ENCODE results near the gene PCSK2. TPM values are rescaled to one million over a fixed set of nuclear protein-coding genes. Genes with fewer than 3 reads are reported as not detected.

The PCSK2 gene
- polyA plus RNA-seq, 1 donor = 2.8 TPM

DNA sequence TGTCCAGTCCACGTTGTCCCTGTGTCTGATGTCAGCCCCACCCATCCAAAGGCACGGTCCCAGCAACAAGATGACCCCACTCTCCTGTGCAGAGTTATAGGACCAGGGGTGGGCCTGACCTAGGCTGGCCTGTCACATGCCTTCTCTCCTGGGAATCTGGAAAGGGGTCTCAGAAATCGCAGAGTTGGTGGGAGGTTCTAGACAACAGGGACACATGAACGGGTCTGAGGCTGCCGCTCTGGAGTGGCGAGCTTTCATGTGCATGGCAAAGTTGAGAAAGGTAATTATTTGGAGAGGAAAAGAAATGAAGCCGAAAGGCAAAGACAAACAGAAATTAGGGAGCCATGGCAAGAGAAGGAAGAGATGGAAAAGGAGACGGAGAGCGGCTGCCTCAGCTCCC lies 274.9 kb downstream of the PCSK2 start:
- Histone ChIP-seq H3K27ac (ENCODE audit: low read length) (no peak overlapping the region), H3K36me3 (ENCODE audit: control insufficient read depth, insufficient read depth, low read length) (no peaks in the 10 kb centered on the region), H3K27me3 (ENCODE audit: control insufficient read depth, insufficient read depth, low read length) (no peaks in the 10 kb centered on the region), H3K9me3 (ENCODE audit: control insufficient read depth, low read depth, low read length) (no peaks in the 10 kb centered on the region), H3K4me1 (ENCODE audit: control insufficient read depth, insufficient read depth, low read length) (peaks cover 4% of the 10 kb centered on the region), H3K4me3 (ENCODE audit: low read length) (no peak overlapping the region)
- 88% methylated on average over 4 of the region's 9 CpGs for WGBS (ENCODE audit: insufficient coverage, low lambda C conversion rate)
- DNase-seq = no peak

DNA sequence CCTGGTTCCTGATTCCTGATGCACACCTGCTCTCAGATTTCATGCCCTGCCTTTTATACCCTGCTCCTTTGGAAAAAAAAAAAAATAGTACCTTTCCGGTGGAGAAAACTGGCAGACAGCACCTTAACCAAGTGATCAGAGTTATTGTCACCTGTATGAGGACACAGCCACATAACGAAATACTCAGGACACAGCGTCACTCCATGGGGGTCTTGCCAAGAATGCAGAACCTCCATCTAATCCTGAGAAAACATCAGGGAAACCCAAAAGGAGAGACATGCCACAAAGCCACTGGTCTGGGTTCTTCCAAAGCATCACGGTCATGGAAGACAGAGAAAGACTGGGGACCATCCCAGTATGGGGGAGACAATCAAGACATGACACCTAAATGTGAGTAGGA lies 275.3 kb downstream of the PCSK2 start:
- Histone ChIP-seq H3K27me3 (ENCODE audit: control insufficient read depth, insufficient read depth, low read length) (no peaks in the 10 kb centered on the region), H3K36me3 (ENCODE audit: control insufficient read depth, insufficient read depth, low read length) (no peaks in the 10 kb centered on the region), H3K4me3 (ENCODE audit: low read length) (no peak overlapping the region), H3K27ac (ENCODE audit: low read length) (no peak overlapping the region), H3K4me1 (ENCODE audit: control insufficient read depth, insufficient read depth, low read length) (peaks cover 4% of the 10 kb centered on the region), H3K9me3 (ENCODE audit: control insufficient read depth, low read depth, low read length) (no peaks in the 10 kb centered on the region)
- no CpG with 5 or more reads among the region's 4 CpGs for WGBS (ENCODE audit: insufficient coverage, low lambda C conversion rate)
- no peak for DNase-seq

DNA sequence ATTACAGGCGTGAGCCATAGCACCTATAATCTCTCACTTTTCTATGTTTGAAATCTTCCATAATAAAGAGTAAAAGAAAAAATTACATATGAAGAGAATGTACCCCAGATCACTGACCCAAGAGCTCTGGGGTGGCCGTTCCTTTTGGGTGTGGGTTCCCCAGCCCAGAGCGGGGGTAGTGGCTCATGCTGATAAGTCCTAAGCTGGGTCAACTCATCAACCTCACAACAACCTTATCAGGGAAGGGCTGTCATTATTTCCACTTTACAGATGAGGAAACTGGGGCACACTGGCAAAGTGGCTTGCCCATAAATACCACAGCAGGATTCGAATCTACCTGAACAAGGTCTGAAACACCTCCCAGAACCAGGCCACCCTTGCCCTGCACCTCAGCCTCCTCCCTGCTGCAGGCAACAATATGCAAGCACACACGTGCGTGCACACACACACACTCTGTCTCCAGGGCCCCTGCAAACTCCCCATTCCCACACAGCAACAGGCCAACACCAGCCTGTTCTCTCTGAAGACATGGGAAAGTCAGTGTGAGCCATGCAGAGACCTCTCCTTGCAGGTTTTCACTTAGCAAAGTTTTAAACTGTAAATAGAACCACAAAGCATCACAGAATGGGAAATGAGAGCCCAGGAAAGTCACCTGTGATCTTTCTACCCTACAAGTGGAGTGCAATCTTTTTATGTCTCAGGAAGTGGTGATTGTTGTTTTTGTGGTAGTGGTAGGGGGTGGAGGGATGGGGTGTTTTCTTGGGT lies 276.6 kb downstream of the PCSK2 start:
- WGBS (ENCODE audit: insufficient coverage, low lambda C conversion rate) = no CpG with 5 or more reads among the region's 6 CpGs
- peaks cover 4% of the 10 kb centered on the region for H3K4me1 ChIP-seq (ENCODE audit: control insufficient read depth, insufficient read depth, low read length)

DNA sequence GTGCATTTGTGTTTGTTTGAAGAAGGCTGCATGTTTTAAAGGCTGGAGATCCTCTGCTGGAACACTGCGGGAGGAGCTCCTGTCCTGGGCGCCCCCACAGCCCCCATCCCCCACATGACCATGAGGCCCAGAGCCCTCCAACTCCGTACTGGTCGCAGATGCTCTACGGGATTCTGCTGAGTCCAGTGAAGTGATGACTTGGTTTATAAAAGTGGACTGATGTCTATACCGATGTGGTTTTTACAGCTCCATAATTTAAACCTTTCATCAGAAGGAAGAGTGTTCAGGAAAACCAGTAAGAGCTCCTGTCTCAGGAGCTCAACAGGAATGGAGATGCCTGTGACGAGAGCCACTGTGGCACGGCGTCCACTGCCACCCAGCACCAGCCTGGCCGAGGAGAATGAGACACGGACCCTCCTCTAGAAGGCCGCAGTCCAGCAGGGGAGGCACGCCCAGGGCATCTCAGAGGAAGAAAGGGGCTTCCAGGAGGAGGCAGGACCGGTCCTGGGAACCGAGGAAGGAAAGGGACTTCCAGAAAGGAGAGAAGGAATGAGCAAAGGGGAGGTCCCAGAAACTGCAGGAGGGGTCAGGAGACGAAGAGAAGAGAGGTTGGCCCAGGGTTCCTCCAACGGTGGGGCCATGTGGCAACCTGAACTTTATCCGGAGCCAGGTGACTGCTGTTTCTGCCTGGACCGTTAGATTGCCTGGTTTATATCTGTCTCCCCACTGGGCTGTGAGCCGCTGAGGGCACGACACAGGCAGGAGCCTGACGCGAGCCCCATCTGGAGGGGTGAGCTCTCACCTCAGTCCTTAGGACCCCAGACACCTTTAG lies 277.4 kb downstream of the PCSK2 start:
- DNase-seq = no peak
- no peaks in the 10 kb centered on the region for H3K36me3 ChIP-seq (ENCODE audit: control insufficient read depth, insufficient read depth, low read length)
- peaks cover 4% of the 10 kb centered on the region for H3K4me1 ChIP-seq (ENCODE audit: control insufficient read depth, insufficient read depth, low read length)
- H3K9me3 ChIP-seq (ENCODE audit: control insufficient read depth, low read depth, low read length) = no peaks in the 10 kb centered on the region
- H3K27ac ChIP-seq (ENCODE audit: low read length) = no peak overlapping the region
- no peaks in the 10 kb centered on the region for H3K27me3 ChIP-seq (ENCODE audit: control insufficient read depth, insufficient read depth, low read length)
- H3K4me3 ChIP-seq (ENCODE audit: low read length) = no peak overlapping the region
- no CpG with 5 or more reads among the region's 23 CpGs for WGBS (ENCODE audit: insufficient coverage, low lambda C conversion rate)

More for the DNA sequence above, 276.6 kb downstream of the PCSK2 start:
- H3K9me3 ChIP-seq (ENCODE audit: control insufficient read depth, low read depth, low read length) = no peaks in the 10 kb centered on the region
- H3K27me3 ChIP-seq (ENCODE audit: control insufficient read depth, insufficient read depth, low read length) = no peaks in the 10 kb centered on the region
- H3K36me3 ChIP-seq (ENCODE audit: control insufficient read depth, insufficient read depth, low read length) = no peaks in the 10 kb centered on the region
- no peak for DNase-seq
- no peak overlapping the region for H3K27ac ChIP-seq (ENCODE audit: low read length)
- no peak overlapping the region for H3K4me3 ChIP-seq (ENCODE audit: low read length)

DNA sequence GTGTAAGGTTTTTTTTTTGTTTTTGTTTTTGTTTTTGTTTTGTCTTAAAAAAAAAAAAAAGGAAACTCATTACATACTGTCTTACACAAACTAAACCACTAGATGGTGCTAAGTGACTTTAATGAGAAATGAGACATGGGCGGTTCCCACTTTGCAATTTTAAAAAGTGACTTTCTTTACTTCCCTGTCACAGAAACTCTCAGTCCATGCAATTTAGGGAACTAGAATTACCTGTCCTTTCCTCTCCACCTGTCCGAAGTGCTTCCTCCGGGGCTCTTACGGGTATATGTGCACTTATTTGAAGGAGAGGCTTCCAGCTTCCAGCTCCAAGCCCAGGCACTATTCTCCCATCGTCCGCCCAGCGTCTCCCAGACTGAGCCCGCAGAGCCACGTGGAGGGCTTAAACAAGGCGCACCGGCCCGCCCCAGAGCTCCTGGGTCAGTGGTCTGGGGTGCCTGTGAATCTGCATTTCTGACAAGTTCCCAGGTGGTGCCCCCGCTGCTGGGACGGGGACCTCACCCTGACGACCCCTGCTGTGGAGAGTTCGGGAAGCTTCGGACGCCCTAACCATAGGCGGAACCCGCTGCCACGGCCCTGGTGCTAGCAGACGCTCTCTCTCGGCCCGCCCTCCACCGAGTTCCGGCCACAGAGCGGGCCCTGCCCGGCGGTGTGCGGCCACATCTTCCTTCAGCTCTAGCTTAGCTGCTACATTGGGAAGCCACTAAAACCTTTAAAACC lies 278.2 kb downstream of the PCSK2 start:
- Histone ChIP-seq H3K27me3 (ENCODE audit: control insufficient read depth, insufficient read depth, low read length) (no peaks in the 10 kb centered on the region), H3K9me3 (ENCODE audit: control insufficient read depth, low read depth, low read length) (no peaks in the 10 kb centered on the region), H3K27ac (ENCODE audit: low read length) (no peak overlapping the region), H3K4me3 (ENCODE audit: low read length) (peak overlapping the region; percentile 49), H3K36me3 (ENCODE audit: control insufficient read depth, insufficient read depth, low read length) (no peaks in the 10 kb centered on the region), H3K4me1 (ENCODE audit: control insufficient read depth, insufficient read depth, low read length) (peaks cover 4% of the 10 kb centered on the region)
- DNase-seq = peak; percentile 15 to 63
- WGBS (ENCODE audit: insufficient coverage, low lambda C conversion rate) = no CpG with 5 or more reads among the region's 30 CpGs

DNA sequence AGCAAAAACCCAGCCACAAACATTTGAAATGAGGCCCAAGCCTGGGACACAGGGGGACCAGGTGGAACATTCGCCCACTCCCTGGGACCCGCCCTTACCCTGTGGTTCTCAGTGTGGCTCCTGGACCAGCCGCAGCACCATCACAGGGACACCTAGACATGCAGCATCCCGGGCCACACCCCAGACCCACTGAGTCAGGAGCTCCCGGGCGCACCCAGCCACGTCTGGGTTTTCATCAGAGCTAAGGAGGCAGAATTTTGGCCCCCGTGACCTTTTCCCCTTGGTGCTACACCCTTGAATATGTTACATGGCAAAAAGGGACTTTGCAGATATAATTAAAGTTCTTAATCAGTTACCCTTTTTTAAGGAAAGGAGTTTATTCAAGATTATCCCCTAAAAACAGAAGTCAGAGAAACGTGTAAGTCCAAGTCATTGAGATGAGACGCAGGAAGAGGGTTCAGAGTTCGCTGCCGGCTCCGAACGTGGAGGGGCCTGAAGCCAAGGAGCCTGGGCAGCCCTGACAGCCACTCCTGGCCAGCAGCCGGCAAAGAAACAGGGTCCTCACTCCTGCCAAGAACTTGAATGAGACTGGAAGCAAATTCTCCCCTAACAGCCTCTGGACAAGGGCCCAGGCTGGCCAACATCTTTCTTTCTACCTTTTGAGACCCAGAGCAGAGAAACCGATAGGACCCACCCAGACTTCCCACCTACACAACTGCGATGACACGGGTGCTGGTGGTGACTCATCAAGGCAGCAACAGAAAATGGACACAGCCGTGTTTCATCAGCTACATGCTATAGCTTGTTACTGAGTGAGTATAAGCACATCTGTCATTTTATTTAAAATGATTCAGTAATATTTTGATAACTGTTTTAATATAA lies 279.0 kb downstream of the PCSK2 start:
- WGBS (ENCODE audit: insufficient coverage, low lambda C conversion rate) = no CpG with 5 or more reads among the region's 19 CpGs
- peak in 1 of 2 donors; percentile 12 for DNase-seq
- Histone ChIP-seq H3K36me3 (ENCODE audit: control insufficient read depth, insufficient read depth, low read length) (no peaks in the 10 kb centered on the region), H3K27me3 (ENCODE audit: control insufficient read depth, insufficient read depth, low read length) (no peaks in the 10 kb centered on the region), H3K4me3 (ENCODE audit: low read length) (peak overlapping the region; percentile 49), H3K4me1 (ENCODE audit: control insufficient read depth, insufficient read depth, low read length) (peaks cover 4% of the 10 kb centered on the region), H3K27ac (ENCODE audit: low read length) (no peak overlapping the region), H3K9me3 (ENCODE audit: control insufficient read depth, low read depth, low read length) (no peaks in the 10 kb centered on the region)

DNA sequence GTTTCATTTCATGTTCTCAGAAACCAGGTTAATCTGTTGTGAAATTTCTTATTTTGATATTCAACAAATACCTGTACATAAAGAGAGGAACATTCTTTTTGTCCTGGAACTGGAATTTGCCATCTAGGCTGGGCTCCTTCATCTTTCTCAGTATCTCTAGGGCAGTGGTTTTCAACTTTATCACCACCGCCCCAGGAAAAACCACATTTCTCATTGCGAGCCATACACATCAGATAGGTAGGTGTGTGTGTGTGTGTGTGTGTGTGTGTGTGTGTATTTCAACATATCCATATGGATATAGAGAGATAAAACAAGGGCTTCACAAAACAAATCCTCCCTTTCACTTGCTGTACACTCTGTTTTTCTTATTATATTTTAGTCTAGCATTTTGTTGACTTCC lies 280.2 kb downstream of the PCSK2 start:
- H3K36me3 ChIP-seq (ENCODE audit: control insufficient read depth, insufficient read depth, low read length) = no peaks in the 10 kb centered on the region
- no peak for DNase-seq
- no peaks in the 10 kb centered on the region for H3K27me3 ChIP-seq (ENCODE audit: control insufficient read depth, insufficient read depth, low read length)
- H3K4me3 ChIP-seq (ENCODE audit: low read length) = no peak overlapping the region
- H3K9me3 ChIP-seq (ENCODE audit: control insufficient read depth, low read depth, low read length) = no peaks in the 10 kb centered on the region
- no peak overlapping the region for H3K27ac ChIP-seq (ENCODE audit: low read length)
- H3K4me1 ChIP-seq (ENCODE audit: control insufficient read depth, insufficient read depth, low read length) = peaks cover 4% of the 10 kb centered on the region
- no CpG with 5 or more reads among the region's 2 CpGs for WGBS (ENCODE audit: insufficient coverage, low lambda C conversion rate)

DNA sequence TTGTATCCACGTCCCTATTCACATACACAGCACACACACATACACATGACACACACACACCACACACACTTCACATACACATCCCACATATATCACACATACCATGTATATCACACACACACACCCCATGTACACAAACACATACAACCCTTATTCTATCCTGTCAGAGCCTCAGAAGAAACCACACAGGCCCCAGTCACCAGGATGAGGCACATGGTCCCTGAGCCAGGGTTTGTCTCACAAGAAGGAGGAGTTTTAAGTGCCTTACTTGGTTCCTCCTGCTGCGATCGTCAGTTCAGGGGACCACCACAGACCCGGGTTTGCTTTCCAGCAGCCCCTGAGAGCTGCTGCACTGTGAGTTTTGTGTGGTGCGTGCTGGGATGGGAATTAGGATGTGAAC lies 280.7 kb downstream of the PCSK2 start:
- WGBS (ENCODE audit: insufficient coverage, low lambda C conversion rate) = no CpG with 5 or more reads among the region's 5 CpGs

DNA sequence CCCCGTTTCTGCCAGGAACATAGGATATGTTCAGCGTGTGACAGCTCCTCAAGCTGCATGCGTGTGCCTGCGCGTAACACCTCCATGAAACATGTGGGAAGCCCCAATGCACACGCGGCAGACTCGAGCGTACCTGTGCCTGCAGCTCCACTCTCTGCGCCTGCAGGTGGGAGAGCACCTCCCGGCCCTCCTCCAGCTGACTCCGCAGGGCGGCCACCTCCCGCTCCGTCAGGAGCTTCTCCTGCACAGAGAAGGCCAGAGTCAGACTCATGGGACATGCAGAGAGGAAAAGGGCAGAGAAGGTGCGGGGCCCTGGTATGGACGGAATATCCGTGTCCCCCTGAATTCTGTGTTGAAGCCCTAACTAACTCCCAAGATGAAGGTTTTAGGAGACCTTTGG lies 281.9 kb downstream of the PCSK2 start:
- Histone ChIP-seq H3K9me3 (ENCODE audit: control insufficient read depth, low read depth, low read length) (no peaks in the 10 kb centered on the region), H3K36me3 (ENCODE audit: control insufficient read depth, insufficient read depth, low read length) (no peaks in the 10 kb centered on the region), H3K4me1 (ENCODE audit: control insufficient read depth, insufficient read depth, low read length) (peaks cover 4% of the 10 kb centered on the region), H3K27ac (ENCODE audit: low read length) (no peak overlapping the region), H3K27me3 (ENCODE audit: control insufficient read depth, insufficient read depth, low read length) (no peaks in the 10 kb centered on the region), H3K4me3 (ENCODE audit: low read length) (no peak overlapping the region)
- no peak for DNase-seq
- WGBS (ENCODE audit: insufficient coverage, low lambda C conversion rate) = no CpG with 5 or more reads among the region's 18 CpGs

More for the DNA sequence above, 280.7 kb downstream of the PCSK2 start:
- Histone ChIP-seq H3K4me3 (ENCODE audit: low read length) (no peak overlapping the region), H3K4me1 (ENCODE audit: control insufficient read depth, insufficient read depth, low read length) (peaks cover 4% of the 10 kb centered on the region), H3K27me3 (ENCODE audit: control insufficient read depth, insufficient read depth, low read length) (no peaks in the 10 kb centered on the region), H3K36me3 (ENCODE audit: control insufficient read depth, insufficient read depth, low read length) (no peaks in the 10 kb centered on the region), H3K27ac (ENCODE audit: low read length) (no peak overlapping the region), H3K9me3 (ENCODE audit: control insufficient read depth, low read depth, low read length) (no peaks in the 10 kb centered on the region)
- no peak for DNase-seq

All from large intestine (tissue), 3 donors.